BE2C (cell line): ENCODE data around the gene ATAD2B. TPM values are rescaled to one million over a fixed set of nuclear protein-coding genes. Genes with fewer than 3 reads are reported as not detected.
"Not testable (repeated sequence)": the region's sequence is repeated elsewhere in the genome, so short reads cannot be mapped to it uniquely, and the experiment has no call there.

Experiments used
- DNase-seq: peaks from one replicate; pipeline ENCODE4 v3.0.0-alpha.2; 2020
- H3K27me3 ChIP-seq: fragments of 250-450 bp; sonication (Bioruptor Pico); 2 replicates; pipeline ENCODE4 v1.5.1; 2020; ENCODE audit warnings: mild to moderate bottlenecking
- H3K36me3 ChIP-seq: fragments of 250-450 bp; sonication (Bioruptor Pico); 2 replicates; pipeline ENCODE4 v1.5.1; 2020; ENCODE audit warnings: mild to moderate bottlenecking
- H3K4me1 ChIP-seq: fragments of 250-450 bp; sonication (Bioruptor Pico); 2 replicates; pipeline ENCODE4 v1.5.1; 2020
- H3K4me3 ChIP-seq: 2 replicates; pipeline ENCODE4 v1.5.1; 2011; ENCODE audit warnings: low read depth, low read length
- H3K9me3 ChIP-seq: fragments of 250-450 bp; sonication (Bioruptor Pico); 2 replicates; pipeline ENCODE4 v1.5.1; 2020
- CTCF ChIP-seq: IDR thresholded peaks from 2 replicates; pipeline ENCODE4 v1.5.1; 2012; ENCODE audit warnings: mild to moderate bottlenecking, low read depth, low read length
- polyA plus RNA-seq: library from polyadenylated mRNA; unstranded; fragments of >200 nt; gene quantifications from one replicate; pipeline ENCODE4 v1.2.1, GENCODE V29; 2012; ENCODE audit warnings: low read depth, missing spikeins; ENCODE audit not compliant: insufficient read length, insufficient read depth

The ATAD2B gene
- 3.4 TPM for polyA plus RNA-seq

- Histone ChIP-seq H3K36me3 (no peaks in the 10 kb centered on the region), H3K27me3 (no peaks in the 10 kb centered on the region), H3K4me3 (peak within 1 kb of the TSS; percentile 97), H3K9me3 (no peaks in the 10 kb centered on the region), H3K4me1 (no peaks in the 10 kb centered on the region)
- TF ChIP-seq CTCF = peak; percentile 70
- peak; percentile 95 for DNase-seq
Measured at GRCh38 chr2:23926750-23927571, at the start of gene ATAD2B. ATAD2B (minus strand) TSS chr2:23927123; CDS start chr2:23926770, 353 bp downstream.

GRCh38 chr2:23967846-23968245 lies 40.9 kb upstream of the ATAD2B start:
- Histone ChIP-seq H3K4me1 (no peaks in the 10 kb centered on the region), H3K4me3 (no peak overlapping the region), H3K27me3 (no peaks in the 10 kb centered on the region), H3K9me3 (no peaks in the 10 kb centered on the region), H3K36me3 (no peaks in the 10 kb centered on the region; the same call in none of the 2 replicates)
- no peak for DNase-seq
- no peak for TF ChIP-seq CTCF

- Histone ChIP-seq H3K4me1 (no peaks in the 10 kb centered on the region), H3K27me3 (no peaks in the 10 kb centered on the region), H3K4me3 (no peak overlapping the region), H3K9me3 (no peaks in the 10 kb centered on the region), H3K36me3 (no peaks in the 10 kb centered on the region)
- DNase-seq = no peak
- no peak for TF ChIP-seq CTCF
Measured at GRCh38 chr2:23954325-23955014, 27.5 kb upstream of the ATAD2B start.

GRCh38 chr2:23953625-23954024 lies 26.7 kb upstream of the ATAD2B start:
- H3K36me3 ChIP-seq = no peaks in the 10 kb centered on the region
- no peak for TF ChIP-seq CTCF
- no peaks in the 10 kb centered on the region for H3K9me3 ChIP-seq
- no peaks in the 10 kb centered on the region for H3K27me3 ChIP-seq
- no peak for DNase-seq
- H3K4me3 ChIP-seq = no peak overlapping the region
- no peaks in the 10 kb centered on the region for H3K4me1 ChIP-seq

- not testable (repeated sequence) for H3K4me1 ChIP-seq, H3K9me3 ChIP-seq, H3K4me3 ChIP-seq, H3K36me3 ChIP-seq, H3K27me3 ChIP-seq, DNase-seq
Measured at GRCh38 chr2:23952558-23952957, 25.6 kb upstream of the ATAD2B start.

GRCh38 chr2:23947350-23947749 lies 20.4 kb upstream of the ATAD2B start:
- Histone ChIP-seq H3K9me3 (no peaks in the 10 kb centered on the region), H3K4me3 (no peak overlapping the region), H3K27me3 (no peaks in the 10 kb centered on the region), H3K4me1 (no peaks in the 10 kb centered on the region), H3K36me3 (peaks cover 5% of the 10 kb centered on the region)
- no peak for TF ChIP-seq CTCF
- no peak for DNase-seq
